Measurements from ENCODE around the gene RASSF4.

DNA sequence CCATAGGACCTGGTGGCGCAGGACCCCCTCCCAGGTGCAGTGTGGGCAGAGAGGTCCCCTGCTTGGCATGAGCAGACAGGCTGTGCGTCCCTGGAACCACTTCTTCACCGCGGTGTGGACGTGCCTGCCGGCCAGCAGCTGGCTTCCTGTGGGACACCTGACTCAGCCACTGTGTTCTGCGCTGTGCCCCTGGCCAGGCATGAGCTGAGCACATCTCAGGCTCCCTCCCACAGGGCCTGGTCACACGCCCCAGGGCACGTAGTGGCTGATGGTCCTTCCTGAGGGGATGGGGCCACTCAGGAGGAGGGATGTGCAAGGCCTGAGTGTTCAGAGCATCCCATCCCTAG is 22.5 kb downstream of the RASSF4 start:
- TF ChIP-seq POLR2AphosphoS5 (IDR thresholded peaks at IDR 0.05; ENCODE audit: insufficient read depth in 1 of 2, low read depth in 1 of 2) (no peak), POLR2A (IDR thresholded peaks at IDR 0.05) (no peak)
- TF ChIP-seq, protein P1, sequence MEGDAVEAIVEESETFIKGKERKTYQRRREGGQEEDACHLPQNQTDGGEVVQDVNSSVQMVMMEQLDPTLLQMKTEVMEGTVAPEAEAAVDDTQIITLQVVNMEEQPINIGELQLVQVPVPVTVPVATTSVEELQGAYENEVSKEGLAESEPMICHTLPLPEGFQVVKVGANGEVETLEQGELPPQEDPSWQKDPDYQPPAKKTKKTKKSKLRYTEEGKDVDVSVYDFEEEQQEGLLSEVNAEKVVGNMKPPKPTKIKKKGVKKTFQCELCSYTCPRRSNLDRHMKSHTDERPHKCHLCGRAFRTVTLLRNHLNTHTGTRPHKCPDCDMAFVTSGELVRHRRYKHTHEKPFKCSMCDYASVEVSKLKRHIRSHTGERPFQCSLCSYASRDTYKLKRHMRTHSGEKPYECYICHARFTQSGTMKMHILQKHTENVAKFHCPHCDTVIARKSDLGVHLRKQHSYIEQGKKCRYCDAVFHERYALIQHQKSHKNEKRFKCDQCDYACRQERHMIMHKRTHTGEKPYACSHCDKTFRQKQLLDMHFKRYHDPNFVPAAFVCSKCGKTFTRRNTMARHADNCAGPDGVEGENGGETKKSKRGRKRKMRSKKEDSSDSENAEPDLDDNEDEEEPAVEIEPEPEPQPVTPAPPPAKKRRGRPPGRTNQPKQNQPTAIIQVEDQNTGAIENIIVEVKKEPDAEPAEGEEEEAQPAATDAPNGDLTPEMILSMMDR (IDR thresholded peaks at IDR 0.05) = no peak
